ENCODE measurements around the gene CDK4.

DNA sequence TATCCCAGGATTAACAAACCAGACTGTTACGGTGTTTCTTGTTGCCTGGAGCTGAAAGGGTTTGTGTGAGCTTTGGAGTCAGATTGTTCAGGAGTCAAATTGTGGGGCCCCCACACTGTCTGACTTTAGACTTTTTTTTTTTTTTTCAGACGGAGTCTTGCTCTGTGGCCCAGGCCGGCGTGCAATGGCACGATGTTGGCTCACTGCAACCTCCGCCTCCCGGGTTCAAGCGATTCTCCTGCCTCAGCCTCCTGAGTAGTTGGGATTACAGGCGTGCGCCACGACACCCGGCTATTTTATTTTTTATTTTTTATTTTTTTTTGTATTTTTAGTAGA, 31.3 kb upstream of the CDK4 start:
- TF ChIP-seq, protein P1, sequence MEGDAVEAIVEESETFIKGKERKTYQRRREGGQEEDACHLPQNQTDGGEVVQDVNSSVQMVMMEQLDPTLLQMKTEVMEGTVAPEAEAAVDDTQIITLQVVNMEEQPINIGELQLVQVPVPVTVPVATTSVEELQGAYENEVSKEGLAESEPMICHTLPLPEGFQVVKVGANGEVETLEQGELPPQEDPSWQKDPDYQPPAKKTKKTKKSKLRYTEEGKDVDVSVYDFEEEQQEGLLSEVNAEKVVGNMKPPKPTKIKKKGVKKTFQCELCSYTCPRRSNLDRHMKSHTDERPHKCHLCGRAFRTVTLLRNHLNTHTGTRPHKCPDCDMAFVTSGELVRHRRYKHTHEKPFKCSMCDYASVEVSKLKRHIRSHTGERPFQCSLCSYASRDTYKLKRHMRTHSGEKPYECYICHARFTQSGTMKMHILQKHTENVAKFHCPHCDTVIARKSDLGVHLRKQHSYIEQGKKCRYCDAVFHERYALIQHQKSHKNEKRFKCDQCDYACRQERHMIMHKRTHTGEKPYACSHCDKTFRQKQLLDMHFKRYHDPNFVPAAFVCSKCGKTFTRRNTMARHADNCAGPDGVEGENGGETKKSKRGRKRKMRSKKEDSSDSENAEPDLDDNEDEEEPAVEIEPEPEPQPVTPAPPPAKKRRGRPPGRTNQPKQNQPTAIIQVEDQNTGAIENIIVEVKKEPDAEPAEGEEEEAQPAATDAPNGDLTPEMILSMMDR (conservative IDR thresholded peaks at IDR 0.05): no peak
- TF ChIP-seq EZH2 (IDR thresholded peaks at IDR 0.05; ENCODE audit: low read depth): no peak

Measured in PC-9 (cell line).